Measurements from ENCODE around the gene DHRS7B. TPM values are rescaled to one million over a fixed set of nuclear protein-coding genes. Genes with fewer than 3 reads are reported as not detected.
"Not testable (repeated sequence)": the region's sequence is repeated elsewhere in the genome, so short reads cannot be mapped to it uniquely, and the experiment has no call there.

DHRS7B gene
- total RNA-seq, 1 experiment from 2014 or later: 19.0 TPM

GRCh38 chr17:21191698-21192097 is 64.9 kb downstream of the DHRS7B start:
- Histone ChIP-seq H3K4me1 (ENCODE audit: insufficient read depth, low read length, poor library complexity, severe bottlenecking) (no peaks in the 10 kb centered on the region), H3K36me3 (ENCODE audit: insufficient read depth, low read length, poor library complexity, severe bottlenecking) (peaks cover 7% of the 10 kb centered on the region), H3K9me3 (ENCODE audit: low read depth, low read length, poor library complexity, severe bottlenecking) (no peaks in the 10 kb centered on the region), H3K27ac (ENCODE audit: low read depth, low read length, poor library complexity, severe bottlenecking) (no peak overlapping the region), H3K27me3 (replicated peaks; ENCODE audit: insufficient read depth, low read depth, low read length, poor library complexity) (no peaks in the 10 kb centered on the region), H3K4me3 (ENCODE audit: low read depth, low read length, poor library complexity, severe bottlenecking) (no peak overlapping the region)
- CTCF ChIA-PET: no interaction called here
- BruUV-seq (replicated peaks): no TSS peak
- TF ChIP-seq EZH2 (IDR thresholded peaks at IDR 0.05; ENCODE audit: borderline replicate concordance, low read depth, low read length, poor library complexity, severe bottlenecking): no peak
- no peak for TF ChIP-seq CTCF (conservative IDR thresholded peaks at IDR 0.05; ENCODE audit: low read depth, low read length)
- intact Hi-C loops (cut with micrococcal nuclease; ENCODE audit: unreplicated experiment): no loop called here
- no peak for DNase-seq (ENCODE audit: low spot score)
- POLR2A ChIA-PET (ENCODE audit: low non-redundant PET): no interaction called here

- CTCF ChIA-PET: interaction anchor here (0.6 kb wide), 1 partner anchor 93 kb away, joined by 3 read pairs; no protein-coding TSS in a partner anchor
- H3K36me3 ChIP-seq (ENCODE audit: insufficient read depth, low read length, poor library complexity, severe bottlenecking): peaks cover 14% of the 10 kb centered on the region
- H3K9me3 ChIP-seq (ENCODE audit: low read depth, low read length, poor library complexity, severe bottlenecking); H3K4me1 ChIP-seq (ENCODE audit: insufficient read depth, low read length, poor library complexity, severe bottlenecking); H3K27me3 ChIP-seq (replicated peaks; ENCODE audit: insufficient read depth, low read depth, low read length, poor library complexity); H3K4me3 ChIP-seq (ENCODE audit: low read depth, low read length, poor library complexity, severe bottlenecking); BruUV-seq (replicated peaks); H3K27ac ChIP-seq (ENCODE audit: low read depth, low read length, poor library complexity, severe bottlenecking); DNase-seq (ENCODE audit: low spot score); intact Hi-C loops (cut with micrococcal nuclease; ENCODE audit: unreplicated experiment); POLR2A ChIA-PET (ENCODE audit: low non-redundant PET): not testable (repeated sequence)
Measured at GRCh38 chr17:21192414-21192813, 65.7 kb downstream of the DHRS7B start.

- no peak for DNase-seq (ENCODE audit: low spot score)
- Histone ChIP-seq H3K27ac (ENCODE audit: low read depth, low read length, poor library complexity, severe bottlenecking) (no peak overlapping the region), H3K36me3 (ENCODE audit: insufficient read depth, low read length, poor library complexity, severe bottlenecking) (peaks cover 20% of the 10 kb centered on the region), H3K4me1 (ENCODE audit: insufficient read depth, low read length, poor library complexity, severe bottlenecking) (no peaks in the 10 kb centered on the region), H3K4me3 (ENCODE audit: low read depth, low read length, poor library complexity, severe bottlenecking) (no peak overlapping the region), H3K9me3 (ENCODE audit: low read depth, low read length, poor library complexity, severe bottlenecking) (no peaks in the 10 kb centered on the region), H3K27me3 (replicated peaks; ENCODE audit: insufficient read depth, low read depth, low read length, poor library complexity) (no peaks in the 10 kb centered on the region)
- CTCF ChIA-PET: interaction anchor here (0.6 kb wide), 1 partner anchor 94 kb away, joined by 3 read pairs; no protein-coding TSS in a partner anchor
- intact Hi-C loops (cut with micrococcal nuclease; ENCODE audit: unreplicated experiment): no loop called here
- no TSS peak for BruUV-seq (replicated peaks)
- no peak for TF ChIP-seq CTCF (conservative IDR thresholded peaks at IDR 0.05; ENCODE audit: low read depth, low read length)
- TF ChIP-seq EZH2 (IDR thresholded peaks at IDR 0.05; ENCODE audit: borderline replicate concordance, low read depth, low read length, poor library complexity, severe bottlenecking): no peak
- POLR2A ChIA-PET (ENCODE audit: low non-redundant PET): no interaction called here
Measured at GRCh38 chr17:21193031-21193430, 66.3 kb downstream of the DHRS7B start.

- POLR2A ChIA-PET (ENCODE audit: low non-redundant PET): no interaction called here
- intact Hi-C loops (cut with micrococcal nuclease; ENCODE audit: unreplicated experiment): no loop called here
- TF ChIP-seq CTCF (conservative IDR thresholded peaks at IDR 0.05; ENCODE audit: low read depth, low read length) (no peak), EZH2 (IDR thresholded peaks at IDR 0.05; ENCODE audit: borderline replicate concordance, low read depth, low read length, poor library complexity, severe bottlenecking) (no peak)
- BruUV-seq (replicated peaks): no TSS peak
- CTCF ChIA-PET: no interaction called here
- H3K4me3 ChIP-seq (ENCODE audit: low read depth, low read length, poor library complexity, severe bottlenecking): no peak overlapping the region
- H3K27me3 ChIP-seq (replicated peaks; ENCODE audit: insufficient read depth, low read depth, low read length, poor library complexity): no peaks in the 10 kb centered on the region
- DNase-seq (ENCODE audit: low spot score): no peak
- no peaks in the 10 kb centered on the region for H3K9me3 ChIP-seq (ENCODE audit: low read depth, low read length, poor library complexity, severe bottlenecking)
- H3K36me3 ChIP-seq (ENCODE audit: insufficient read depth, low read length, poor library complexity, severe bottlenecking): peaks cover 28% of the 10 kb centered on the region
- no peaks in the 10 kb centered on the region for H3K4me1 ChIP-seq (ENCODE audit: insufficient read depth, low read length, poor library complexity, severe bottlenecking)
- no peak overlapping the region for H3K27ac ChIP-seq (ENCODE audit: low read depth, low read length, poor library complexity, severe bottlenecking)
Measured at GRCh38 chr17:21194226-21194625, 67.5 kb downstream of the DHRS7B start.

Measured in A673 (cell line).